HG03280 (cell line): ENCODE measurements around the gene HS3ST4.
"Not testable (repeated sequence)": the region's sequence is repeated elsewhere in the genome, so short reads cannot be mapped to it uniquely, and the experiment has no call there.

Experiments used
- ATAC-seq: cut with Tn5 transposase; IDR thresholded peaks from one replicate; pipeline ENCODE4 v1.9.1; 2021; ENCODE audit warnings: mild to moderate bottlenecking, moderate library complexity; ENCODE audit not compliant: unreplicated experiment

Gene HS3ST4

DNA sequence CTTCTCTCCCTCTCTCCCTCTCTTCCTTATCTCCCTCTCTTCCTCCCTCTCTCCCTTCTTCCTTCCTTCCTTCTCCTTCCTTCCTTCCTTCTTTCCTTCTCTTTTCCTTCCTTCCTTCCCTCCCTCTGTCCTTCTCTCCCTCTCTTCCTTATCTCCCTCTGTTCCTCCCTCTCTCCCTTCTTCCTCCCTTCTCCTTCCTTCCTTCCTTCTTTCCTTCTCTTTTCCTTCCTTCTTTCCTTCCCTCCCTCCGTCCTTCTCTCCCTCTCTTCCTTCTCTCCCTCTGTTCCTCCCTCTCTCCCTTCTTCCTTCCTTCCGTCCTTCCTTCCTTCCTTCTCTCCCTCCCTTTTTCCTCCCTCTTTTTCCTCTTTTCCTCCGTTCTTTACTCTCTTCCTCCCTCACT, 38.6 kb downstream of the HS3ST4 start:
- ATAC-seq, result no peak

DNA sequence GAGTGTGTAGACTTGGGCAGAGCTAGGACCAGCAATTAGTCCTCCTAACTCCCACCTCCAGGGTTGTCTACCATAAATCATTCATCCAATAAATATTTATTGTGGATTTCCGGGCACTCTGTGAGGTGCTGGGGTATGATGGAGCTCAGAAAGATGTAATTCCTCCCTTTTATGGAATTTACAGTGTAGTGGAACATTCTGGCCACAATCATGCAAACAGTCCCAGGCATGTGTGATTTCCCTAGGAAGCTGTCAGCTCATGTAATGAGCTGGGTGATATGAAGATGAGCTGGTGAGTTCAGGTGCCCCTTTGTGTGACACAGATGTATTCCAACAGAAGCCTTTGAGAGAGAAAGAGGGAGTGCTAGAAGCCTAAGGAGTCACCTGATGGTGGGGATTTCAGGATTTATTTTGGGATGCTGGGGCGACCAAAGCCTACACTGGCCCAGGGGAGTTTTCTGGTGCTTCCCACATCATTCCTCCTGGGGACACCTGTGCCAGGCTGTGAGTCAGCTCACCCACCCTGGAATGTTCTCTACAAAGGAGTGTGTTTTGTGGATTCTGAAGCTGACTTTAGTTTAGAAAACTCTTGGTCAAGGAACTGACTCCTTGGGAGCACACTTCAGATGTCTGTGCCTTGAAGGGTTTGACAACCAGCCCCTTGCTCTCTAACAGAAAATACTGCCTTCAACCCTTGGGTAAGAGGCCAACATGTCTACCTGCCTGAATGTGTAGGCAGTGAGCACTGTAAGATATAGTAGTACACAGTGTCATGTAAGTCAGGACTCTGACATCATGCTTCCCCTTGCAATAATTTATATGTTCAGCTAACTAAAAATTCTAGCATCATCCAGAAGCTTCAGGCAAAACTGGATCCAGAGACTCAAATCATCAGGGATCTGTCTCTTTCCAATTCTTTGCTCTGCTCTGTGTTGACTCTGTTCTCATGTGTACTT, 42.9 kb downstream of the HS3ST4 start:
- ATAC-seq, result no peak

DNA sequence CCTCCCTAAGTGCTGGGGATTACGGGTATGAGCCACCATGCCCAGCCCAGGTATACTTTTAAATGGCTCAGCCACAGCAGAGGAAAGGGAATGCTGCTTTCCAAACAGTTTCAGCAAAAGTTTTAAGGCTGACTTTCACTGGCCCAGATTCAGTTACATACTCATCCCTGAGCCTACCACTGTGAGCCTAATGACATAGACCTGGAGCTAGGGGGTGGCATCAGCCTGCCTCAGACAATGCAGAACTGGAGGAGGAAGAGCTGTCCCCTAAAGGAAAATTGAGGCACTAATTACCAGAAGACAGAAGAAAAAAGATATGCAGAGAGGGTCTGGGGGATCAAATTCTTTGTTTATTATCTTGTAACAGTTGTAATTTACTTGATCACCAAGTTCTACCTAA, 43.9 kb downstream of the HS3ST4 start:
- no peak for ATAC-seq

DNA sequence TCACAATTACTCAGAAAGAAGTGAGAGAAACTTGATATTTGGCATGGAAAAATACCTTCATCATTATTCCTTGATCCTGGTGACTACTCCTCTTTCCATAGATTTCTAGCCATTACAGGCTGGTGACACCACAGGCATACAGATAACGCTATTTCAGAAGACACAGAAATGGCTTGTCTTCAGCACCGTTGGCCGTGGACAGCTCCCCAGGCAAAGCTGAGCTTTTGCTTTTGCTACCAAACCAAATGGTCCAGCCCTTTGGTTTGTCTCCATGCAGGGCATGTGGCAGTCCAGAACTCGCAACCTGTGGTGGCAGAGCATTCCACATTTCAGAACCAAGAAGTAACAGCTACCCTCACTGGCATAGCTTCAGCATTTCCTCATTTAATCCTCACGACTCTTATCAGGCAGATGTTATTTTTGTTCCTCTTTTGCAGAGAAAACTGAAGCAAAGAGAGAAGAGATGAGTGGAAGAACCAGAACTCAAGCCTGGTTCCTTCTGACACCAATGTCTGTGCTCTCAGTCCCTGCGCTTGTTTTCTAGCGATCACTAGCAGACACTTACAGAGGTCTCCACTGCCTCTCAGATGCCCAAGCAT, 55.5 kb downstream of the HS3ST4 start:
- no peak for ATAC-seq

DNA sequence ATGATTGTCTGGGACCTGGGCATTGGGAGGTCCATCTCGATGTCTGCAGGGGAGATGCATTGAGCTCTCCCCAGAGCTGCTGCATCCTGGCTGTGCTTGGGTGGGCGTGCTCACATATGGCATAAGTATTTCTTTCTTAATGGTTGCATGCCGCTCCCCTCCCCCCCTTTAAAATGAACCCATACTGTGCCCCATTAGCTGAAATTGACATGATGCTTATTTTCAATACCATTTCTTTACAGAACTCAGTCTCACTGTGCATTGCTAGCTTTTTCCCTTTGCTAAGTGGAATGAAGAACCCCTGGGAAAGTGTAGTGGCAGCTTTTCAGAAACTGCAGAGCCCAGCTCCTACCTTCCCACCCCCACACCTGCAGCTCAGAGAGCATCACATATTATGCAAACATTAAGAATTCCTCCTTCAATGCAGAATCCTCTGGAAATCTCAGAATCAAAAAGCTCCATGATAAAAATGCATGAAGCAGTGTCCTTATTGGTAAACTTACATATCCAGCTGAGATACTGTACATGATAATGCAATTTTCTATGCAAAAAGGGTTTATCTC, 56.4 kb downstream of the HS3ST4 start:
- ATAC-seq, result no peak

DNA sequence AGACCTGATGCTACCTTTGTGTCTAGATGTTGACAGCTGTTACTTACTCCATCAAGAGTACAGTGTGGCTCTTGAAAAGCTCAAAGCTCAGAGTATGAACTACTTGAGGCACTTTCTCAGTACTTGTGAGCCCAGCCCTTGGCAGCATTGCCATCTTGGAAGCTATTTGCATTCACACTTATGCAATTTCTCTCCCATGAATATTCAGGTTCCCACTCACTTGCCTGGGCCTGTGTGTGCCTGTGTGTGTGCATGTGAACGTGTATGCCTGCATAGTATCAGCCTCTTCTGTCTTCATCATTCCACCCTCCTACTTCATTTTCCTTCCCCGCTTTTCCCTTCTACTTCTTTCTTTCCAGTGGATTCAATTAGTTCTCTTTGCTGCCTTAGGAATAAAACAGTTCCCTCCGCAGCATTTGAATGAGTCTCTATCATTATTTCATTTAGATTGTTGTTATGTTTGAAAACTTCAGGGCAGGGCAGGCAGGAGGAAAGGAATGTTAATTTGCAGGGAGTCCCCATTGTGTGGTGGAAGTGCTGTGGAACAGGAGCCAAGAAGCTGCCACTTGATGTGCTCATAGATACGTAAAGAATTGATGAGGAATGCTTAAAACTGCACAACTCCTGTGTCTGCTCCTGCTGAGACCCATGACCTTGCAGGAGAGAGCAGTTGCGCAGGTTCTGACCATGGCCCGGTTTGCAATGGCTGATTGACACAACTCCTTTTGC, 58.9 kb downstream of the HS3ST4 start:
- ATAC-seq, result no peak

DNA sequence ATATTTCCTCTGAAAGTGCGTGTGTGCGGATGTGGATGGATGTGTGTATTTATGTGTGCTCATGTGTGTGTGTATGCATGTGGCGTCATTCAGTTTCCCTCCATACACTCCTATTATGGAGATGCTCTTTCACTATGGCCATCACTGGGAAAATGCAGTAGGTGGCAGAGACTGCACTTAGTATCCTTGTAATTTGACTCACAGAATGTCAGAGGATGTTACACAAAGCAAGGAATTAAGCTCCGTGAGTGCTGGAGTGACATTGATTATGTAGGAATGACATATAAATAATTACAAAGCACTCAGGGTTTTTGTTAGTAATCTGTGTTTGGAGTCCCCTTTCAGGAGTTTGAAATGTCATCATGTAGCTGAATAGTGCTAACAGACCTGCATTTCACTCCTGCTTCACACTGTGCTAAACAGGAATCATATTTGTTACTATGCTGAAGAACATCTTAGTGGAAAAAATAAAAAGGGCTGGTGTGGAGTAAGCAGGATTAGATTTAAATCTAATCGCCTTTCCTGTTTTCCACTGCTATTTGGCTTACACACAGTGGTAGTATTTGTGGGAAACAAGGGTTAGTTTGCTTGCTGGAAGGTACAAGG, 59.6 kb downstream of the HS3ST4 start:
- no peak for ATAC-seq

DNA sequence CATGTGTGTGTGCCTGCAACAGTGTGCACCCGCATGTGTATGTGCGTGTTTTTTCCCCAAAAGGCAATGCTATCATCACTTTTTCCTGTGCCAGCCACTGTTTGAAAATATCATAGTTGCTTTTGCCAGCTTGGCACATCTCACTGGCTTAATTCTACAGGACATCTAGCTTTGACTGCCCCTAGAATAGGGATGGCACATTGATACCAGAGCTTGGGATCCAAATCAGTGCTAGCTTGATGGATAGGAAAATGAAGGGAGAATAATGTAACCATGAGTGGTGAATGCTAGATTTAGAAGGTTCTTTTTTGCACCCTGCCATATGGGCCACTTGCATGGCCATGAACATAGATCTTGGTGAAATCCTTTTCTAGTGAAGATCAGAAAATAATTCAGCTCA, 72.7 kb downstream of the HS3ST4 start:
- no peak for ATAC-seq

DNA sequence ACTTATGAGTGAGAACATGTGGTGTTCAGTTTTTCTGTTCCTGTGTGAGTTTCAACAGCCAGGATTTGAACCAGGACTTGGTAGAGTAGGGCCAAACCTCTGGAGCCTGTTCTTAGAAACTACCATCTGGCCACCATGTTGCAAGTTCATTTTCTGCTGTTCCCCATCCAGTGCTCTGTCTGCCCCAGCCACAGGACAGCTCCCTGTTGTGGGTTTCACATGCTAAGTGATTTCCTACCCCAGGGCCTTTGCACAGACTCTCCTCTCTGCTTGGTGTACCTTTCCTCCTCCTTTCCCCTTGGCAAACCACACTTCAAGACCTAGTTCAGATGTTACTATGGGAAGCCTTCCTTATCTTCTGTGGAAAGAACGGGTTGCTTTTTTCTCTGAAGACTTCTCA, 79.5 kb downstream of the HS3ST4 start:
- no peak for ATAC-seq

DNA sequence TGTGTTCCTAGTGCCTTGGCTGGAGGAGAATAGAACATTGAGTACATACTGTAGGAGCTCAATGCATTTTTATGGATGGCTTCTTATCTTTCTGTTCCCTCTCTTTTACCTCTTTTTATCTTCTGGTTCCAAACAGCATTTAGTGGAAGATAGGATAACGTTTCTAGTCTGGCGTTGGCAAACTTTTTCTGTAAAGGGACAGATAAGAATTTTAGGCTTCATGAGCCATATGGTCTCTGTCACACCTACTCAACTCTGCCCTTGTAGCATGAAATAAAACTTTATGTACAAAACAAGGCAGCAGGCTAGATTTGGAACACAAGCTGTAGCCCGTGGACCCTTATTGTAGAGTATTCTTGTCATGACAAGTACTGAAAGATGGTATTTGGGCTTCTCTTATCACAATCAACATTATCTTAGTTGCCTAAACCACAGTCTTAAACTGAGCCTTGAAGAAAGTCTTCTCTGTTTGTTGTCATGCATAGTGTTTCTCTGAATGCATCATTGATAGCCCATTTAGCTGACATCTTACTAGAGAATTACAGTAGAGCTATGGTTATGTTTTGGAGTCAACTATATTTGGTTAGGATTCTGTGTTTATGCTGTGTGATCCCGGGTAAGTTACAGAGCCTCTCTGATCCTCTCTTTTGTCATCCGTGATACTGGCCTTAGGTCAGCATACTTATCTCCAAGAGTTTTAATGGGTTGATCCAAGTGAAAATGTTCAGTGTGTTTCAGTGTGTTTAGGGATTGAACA, 80.2 kb downstream of the HS3ST4 start:
- no peak for ATAC-seq

DNA sequence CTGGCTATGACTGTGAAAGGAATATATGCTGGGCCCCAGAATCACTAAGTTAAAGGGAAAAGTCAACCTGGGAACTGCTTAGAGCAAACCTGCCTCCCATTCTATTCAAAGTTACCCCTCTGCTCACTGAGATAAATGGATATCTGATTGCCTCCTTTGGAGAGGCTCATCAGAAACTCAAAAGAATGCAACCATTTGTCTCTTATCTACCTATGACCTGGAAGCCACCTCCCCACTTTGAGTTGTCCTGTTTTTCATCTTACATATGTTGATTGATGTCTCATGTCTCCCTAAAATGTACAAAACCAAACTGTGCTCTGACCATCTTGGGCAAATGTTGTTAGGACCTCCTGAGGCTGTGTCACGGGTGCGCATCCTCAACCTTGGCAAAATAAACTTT, 84.5 kb downstream of the HS3ST4 start:
- ATAC-seq, result not testable (repeated sequence)

DNA sequence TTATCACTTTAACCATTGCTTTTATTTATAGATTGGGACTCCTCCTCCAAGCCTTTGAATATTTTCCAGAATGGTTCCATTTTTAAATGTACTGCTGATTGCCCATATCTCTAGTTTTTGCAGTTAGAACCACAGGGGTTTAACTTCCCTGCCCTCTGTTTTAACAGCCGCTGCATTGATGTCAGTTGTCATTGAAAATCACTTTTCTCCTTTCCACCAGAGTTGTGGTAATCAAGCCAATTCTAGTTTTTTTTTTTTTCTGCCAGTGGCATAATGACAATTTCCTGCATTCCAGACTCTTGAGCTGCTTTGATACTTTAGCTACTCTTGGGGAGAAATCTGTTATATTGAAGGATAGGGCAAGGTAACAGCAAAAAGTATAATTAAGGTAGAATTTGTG, 91.5 kb downstream of the HS3ST4 start:
- ATAC-seq, result no peak

DNA sequence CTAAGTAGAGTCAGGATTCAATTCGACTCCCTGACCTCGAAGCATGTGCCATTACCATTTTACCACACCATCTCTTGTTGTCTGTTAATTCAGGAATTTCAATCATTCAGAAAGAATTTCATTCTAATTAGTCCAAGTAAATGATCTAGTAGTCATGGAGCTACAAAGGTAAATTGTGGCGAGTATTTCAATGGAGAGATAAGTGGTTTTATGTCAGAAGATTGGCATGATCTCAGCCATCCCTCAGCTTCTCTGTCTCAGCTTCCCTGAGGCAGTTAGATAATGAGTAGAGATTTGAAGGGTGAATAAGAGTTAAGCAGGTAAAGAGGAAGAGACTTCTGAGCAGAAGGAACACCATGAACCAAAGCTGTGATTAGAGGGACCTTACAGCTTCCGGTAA, 93.6 kb downstream of the HS3ST4 start:
- no peak for ATAC-seq

DNA sequence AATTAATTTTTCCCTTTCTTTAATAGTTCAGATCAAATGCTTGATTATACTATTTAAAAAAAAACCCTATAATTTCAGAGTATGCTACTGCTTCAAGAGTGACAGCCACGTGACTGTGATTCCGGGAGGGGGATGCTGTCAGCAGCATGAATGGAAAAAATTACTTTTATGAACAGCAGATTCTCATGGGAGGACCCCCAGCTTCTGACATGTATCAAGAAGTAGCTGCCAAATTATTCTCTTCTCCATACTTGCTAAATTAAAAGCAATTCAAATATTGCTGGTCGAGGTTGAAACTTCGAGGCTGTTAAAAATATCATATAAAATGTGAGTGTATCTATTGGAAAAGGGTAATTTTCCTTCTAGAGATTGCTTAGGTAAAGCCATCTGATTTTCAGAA, 95.0 kb downstream of the HS3ST4 start:
- ATAC-seq, result no peak

DNA sequence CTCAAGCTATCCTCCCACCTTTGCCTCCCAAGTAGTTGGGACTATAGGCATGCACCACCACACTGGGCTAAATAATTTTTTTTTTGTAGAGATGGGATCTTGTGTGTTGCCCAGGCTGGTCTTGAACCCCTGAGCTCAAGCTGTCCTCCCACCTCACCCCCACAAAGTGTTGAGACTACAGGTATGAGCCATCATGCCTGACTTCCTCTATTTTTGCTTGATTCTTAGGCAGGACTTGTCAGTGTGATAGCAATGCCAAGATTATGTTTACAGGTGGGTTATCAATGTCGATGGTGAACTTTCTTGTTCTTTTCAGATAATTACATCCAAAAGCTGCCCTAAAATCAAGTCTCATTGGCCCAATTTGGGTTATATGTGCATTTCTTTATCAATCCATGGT, 96.9 kb downstream of the HS3ST4 start:
- ATAC-seq, result no peak

DNA sequence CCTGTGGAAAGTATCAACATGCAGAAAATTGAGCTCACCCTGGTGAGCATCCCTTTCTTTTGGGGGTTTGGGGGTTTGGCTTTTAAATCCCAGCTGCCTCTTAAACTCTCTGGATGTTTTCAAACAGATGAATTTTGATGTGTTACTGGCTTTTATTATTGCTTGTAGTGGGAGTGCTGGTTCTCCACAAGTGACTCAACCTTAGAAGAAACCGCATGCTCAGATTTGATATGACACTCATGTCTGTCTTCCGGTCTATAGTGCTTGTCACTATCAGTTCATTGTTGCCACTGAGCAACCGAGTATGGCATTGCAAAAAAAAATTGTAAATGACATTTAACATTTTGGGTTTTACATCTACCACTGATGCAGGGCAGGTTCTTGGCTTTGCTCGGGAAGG, 104.5 kb downstream of the HS3ST4 start:
- no peak for ATAC-seq

DNA sequence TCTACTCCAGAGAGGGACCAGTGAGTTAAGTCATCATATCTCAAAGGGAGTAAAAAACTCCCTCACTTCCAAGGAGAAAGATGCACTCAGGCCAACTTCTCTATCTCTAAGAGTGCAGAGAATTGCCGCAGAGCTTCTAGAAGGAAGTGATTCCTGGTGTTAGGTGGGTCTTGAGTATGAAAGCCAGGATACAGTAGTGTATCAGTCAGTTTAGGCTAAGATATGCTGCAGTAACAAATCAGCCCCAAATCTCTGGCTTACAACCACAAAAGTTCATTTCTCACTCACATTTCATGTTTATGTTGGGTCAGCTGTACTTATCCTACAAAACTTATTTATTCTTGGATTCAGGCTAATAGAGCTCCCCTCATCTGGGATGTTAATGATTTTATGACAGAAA, 106.3 kb downstream of the HS3ST4 start:
- ATAC-seq, result no peak

DNA sequence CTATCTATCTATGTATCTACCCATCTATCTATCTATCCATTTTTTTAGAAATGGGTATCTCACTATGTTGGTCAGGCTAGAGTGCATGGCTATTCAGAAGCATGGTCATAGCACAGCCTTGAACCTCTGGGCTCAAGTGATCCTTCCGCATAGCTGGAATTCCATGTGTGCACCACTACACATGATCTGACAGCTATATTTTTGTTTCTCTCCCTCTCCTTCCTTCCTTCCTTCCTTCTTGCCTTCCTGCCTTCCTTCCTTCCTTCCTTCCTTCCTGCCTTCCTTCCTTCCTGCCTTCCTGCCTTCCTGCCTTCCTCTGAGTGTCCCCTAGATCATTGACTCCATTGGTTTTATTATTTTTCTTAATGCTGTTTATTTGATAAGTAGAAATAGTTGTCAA, 108.1 kb downstream of the HS3ST4 start:
- no peak for ATAC-seq

DNA sequence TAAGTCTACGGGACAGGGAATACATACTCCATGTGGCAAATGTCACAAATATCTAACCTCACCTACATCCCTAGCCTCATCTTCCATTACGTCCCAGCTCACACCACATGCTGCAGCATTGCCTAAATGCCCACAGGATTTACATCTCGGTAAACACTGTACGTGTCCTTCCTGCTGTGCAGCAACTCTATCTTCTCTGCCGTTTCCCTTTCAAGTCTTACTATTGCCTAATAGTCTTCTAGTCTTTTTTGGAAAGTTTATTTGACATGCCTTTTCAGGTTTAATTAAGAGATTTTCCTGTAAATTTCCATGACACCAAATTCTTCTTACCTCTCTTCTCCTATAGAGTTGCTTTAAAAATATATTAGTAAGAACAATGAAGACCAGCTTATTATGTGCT, 120.5 kb downstream of the HS3ST4 start:
- ATAC-seq, result no peak

DNA sequence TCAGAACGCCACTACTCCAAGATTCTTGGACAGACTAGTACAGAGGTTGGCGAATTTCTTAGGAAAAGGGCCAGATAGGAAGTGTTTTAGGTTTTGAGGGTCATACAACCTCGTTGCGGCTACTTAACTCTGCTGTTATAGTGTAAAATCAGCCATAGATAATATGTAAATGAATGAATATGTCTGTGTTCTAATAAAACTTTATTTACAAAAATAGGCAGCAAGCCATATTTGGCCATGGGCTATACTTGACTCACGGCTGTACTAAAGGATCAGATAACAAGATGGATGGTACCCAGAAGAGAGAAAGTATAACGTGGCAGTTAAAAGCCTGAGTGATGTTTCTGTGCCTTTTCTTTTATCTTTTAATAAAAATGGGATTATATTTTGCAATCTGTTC, 125.5 kb downstream of the HS3ST4 start:
- no peak for ATAC-seq
